ENCODE results near the gene SPAG16. TPM values are rescaled to one million over a fixed set of nuclear protein-coding genes. Genes with fewer than 3 reads are reported as not detected.

Gene SPAG16
- total RNA-seq, 1 experiment from 2014 or later: 16.0 TPM

DNA sequence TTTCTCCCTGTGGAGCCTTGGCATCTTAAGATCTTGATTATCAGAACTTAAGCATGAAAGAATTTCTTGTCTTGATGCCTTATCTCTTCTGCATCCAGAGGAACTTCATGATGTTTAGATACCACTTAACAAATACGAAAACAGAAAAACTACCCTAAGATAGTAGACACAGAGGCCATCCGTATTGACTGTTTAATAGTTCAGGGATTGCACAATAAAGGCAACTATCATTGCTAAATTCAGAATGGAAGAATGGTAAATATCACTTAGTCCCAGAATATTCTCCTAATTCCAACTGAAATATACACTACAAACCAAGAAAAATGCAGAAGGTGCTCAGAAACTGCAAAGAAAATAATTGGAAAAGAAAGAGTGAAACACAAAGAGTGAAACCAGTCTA is 912.0 kb downstream of the SPAG16 start:
- CTCF ChIA-PET: no interaction called here
- no peak overlapping the region for H3K4me3 Mint-ChIP-seq
- ATAC-seq (no peak), DNase-seq (ENCODE audit: low spot score) (no peak)
- H3K27me3 Mint-ChIP-seq (ENCODE audit: low read depth): no peaks in the 10 kb centered on the region; the same call in 1 of the 2 replicates
- no peaks in the 10 kb centered on the region for H3K36me3 Mint-ChIP-seq
- H3K27ac Mint-ChIP-seq: no peak overlapping the region
- POLR2A ChIA-PET: no interaction called here
- peaks cover 5% of the 10 kb centered on the region for H3K4me1 Mint-ChIP-seq
- H3K9me3 Mint-ChIP-seq: no peaks in the 10 kb centered on the region
- no peak for TF ChIP-seq AFF4 (CRISPR knock-in tag; IDR thresholded peaks at IDR 0.05; ENCODE audit: borderline replicate concordance)
- no peak for TF ChIP-seq E2F4 (CRISPR knock-in tag; IDR thresholded peaks at IDR 0.05; ENCODE audit: borderline replicate concordance, low read depth)
- TF ChIP-seq, protein P1, sequence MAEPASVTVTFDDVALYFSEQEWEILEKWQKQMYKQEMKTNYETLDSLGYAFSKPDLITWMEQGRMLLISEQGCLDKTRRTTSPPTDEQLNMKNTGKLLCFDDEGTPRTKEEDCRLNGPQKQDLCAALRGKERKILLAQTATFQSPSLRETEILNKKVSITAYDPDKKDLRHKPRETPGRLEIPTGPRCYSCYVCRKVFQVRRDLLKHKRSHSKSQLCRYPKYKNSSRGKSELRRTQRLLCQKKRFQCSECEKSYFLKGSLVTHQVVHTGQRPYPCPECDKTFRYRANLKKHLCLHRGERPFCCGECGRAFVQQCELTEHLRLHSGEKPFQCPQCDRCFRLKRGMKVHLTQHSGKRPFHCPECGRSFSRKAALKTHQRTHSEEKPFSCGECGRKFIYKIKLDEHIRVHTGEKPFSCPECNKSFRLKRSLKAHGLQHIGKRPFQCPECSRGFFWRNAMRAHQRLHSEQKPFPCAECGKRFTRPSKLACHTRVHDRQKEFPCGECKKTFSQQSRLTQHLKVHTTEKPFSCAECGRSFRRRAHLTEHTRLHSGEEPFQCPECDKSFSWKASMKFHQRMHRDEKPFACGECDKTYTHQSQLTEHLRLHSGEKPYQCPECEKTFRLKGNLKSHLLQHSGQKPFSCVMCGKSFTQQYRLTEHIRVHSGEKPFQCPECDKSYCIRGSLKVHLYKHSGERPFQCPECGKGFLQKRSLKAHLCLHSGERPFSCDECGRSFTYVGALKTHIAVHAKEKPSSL (CRISPR knock-in tag; conservative IDR thresholded peaks at IDR 0.05): no peak
- TF ChIP-seq ZNF232 (CRISPR knock-in tag; IDR thresholded peaks at IDR 0.05): no peak
- no peak for TF ChIP-seq ZNF281 (CRISPR knock-in tag; IDR thresholded peaks at IDR 0.05)
- TF ChIP-seq CTCF (IDR thresholded peaks at IDR 0.05): no peak

DNA sequence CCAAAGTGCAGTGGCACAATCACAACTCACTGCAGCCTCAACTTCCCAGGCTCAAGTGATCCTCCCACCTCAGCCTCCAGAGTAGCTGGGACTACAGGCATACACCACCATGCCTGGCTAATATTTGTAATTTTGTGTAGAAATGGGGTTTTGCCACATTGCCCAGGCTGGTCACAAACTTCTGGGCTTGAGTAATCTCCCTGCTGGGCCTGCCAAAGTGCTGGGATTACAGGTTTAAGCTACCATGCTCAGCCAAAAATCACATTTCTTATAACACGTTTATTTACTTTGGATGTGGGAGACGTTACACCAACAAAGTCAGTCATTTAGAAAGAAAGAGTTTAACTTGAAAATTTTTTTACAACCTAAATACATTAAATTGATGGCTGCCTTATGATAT is 917.6 kb downstream of the SPAG16 start:
- no peak for ATAC-seq
- no peaks in the 10 kb centered on the region for H3K27me3 Mint-ChIP-seq (ENCODE audit: low read depth)
- H3K4me3 Mint-ChIP-seq: no peak overlapping the region
- peaks cover 5% of the 10 kb centered on the region for H3K4me1 Mint-ChIP-seq
- peaks cover 5% of the 10 kb centered on the region for H3K9me3 Mint-ChIP-seq
- no peak for DNase-seq (ENCODE audit: low spot score)
- H3K36me3 Mint-ChIP-seq: no peaks in the 10 kb centered on the region
- CTCF ChIA-PET: no interaction called here
- H3K27ac Mint-ChIP-seq: no peak overlapping the region
- POLR2A ChIA-PET: no interaction called here
- TF ChIP-seq, protein P2, sequence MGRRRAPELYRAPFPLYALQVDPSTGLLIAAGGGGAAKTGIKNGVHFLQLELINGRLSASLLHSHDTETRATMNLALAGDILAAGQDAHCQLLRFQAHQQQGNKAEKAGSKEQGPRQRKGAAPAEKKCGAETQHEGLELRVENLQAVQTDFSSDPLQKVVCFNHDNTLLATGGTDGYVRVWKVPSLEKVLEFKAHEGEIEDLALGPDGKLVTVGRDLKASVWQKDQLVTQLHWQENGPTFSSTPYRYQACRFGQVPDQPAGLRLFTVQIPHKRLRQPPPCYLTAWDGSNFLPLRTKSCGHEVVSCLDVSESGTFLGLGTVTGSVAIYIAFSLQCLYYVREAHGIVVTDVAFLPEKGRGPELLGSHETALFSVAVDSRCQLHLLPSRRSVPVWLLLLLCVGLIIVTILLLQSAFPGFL (CRISPR knock-in tag; IDR thresholded peaks at IDR 0.05; ENCODE audit: borderline replicate concordance): no peak
- no peak for TF ChIP-seq MXD4 (CRISPR knock-in tag; IDR thresholded peaks at IDR 0.05; ENCODE audit: borderline replicate concordance)
- no peak for TF ChIP-seq FOXK1 (CRISPR knock-in tag; IDR thresholded peaks at IDR 0.05)
- TF ChIP-seq CDX4 (CRISPR knock-in tag; IDR thresholded peaks at IDR 0.05; ENCODE audit: borderline replicate concordance): no peak
- no peak for TF ChIP-seq ZNF317 (CRISPR knock-in tag; IDR thresholded peaks at IDR 0.05; ENCODE audit: borderline replicate concordance, low read depth)
- no peak for TF ChIP-seq HMGXB4 (CRISPR knock-in tag; IDR thresholded peaks at IDR 0.05)
- no peak for TF ChIP-seq SMAD4 (CRISPR knock-in tag; IDR thresholded peaks at IDR 0.05)
- no peak for TF ChIP-seq NR2C2 (CRISPR knock-in tag; IDR thresholded peaks at IDR 0.05)
- TF ChIP-seq HMGA2 (CRISPR knock-in tag; IDR thresholded peaks at IDR 0.05): no peak
